ENCODE data around the gene SEL1L. TPM values are rescaled to one million over a fixed set of nuclear protein-coding genes. Genes with fewer than 3 reads are reported as not detected.

Gene SEL1L
- total RNA-seq, 1 donor from 2014 or later: 55.4 TPM

DNA sequence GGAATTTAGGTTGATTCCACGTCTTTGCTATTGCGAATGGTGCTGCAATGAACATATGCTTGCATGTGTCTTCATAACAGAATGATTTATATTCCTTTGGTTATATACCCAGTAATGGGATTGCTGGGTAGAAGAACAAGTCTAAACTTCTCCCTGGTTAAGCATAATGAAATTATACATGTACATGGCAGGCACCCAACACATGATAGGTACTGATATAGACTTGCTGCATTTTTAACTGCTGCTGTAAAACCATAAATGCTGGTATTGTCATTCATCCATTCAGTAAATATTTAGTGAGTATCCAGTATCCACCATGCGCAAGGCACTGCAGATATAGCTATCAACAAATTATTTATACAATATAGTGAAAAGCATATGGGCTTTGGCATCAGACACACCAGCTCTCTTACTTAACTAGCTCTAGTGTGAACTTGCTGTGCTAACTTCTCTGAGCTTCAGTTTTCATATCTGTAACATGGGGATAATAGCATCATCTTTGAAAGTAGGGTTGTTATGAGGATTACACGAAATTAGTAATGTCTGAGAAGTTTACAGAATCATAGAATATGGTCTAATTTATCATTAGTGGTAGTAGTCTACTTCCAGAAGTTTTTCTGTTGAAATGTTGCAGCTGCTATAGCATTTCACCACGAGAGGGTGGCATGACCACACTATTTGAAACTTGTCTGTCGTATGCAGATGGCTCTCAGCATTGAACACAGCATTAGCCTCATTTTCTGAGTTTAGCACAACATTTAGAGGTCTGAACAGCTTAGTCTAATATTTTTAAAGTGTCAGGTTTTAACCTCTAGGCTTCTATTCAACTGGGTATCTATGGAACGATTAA, 32.0 kb upstream of the SEL1L start:
- Mint-ChIP-seq H3K4me3 (no peak overlapping the region), H3K27ac (no peak overlapping the region), H3K36me3 (ENCODE audit: low read depth) (no peaks in the 10 kb centered on the region), H3K9me3 (no peaks in the 10 kb centered on the region), H3K27me3 (peaks cover 11% of the 10 kb centered on the region), H3K4me1 (no peaks in the 10 kb centered on the region)
- ATAC-seq (ENCODE audit: low read depth) (no peak), DNase-seq (no peak)
- intact Hi-C loops (cut with micrococcal nuclease): no loop called here
- POLR2A ChIA-PET: no interaction called here
- CTCF ChIA-PET: no interaction called here
- no peak for TF ChIP-seq CTCF (IDR thresholded peaks at IDR 0.05)

DNA sequence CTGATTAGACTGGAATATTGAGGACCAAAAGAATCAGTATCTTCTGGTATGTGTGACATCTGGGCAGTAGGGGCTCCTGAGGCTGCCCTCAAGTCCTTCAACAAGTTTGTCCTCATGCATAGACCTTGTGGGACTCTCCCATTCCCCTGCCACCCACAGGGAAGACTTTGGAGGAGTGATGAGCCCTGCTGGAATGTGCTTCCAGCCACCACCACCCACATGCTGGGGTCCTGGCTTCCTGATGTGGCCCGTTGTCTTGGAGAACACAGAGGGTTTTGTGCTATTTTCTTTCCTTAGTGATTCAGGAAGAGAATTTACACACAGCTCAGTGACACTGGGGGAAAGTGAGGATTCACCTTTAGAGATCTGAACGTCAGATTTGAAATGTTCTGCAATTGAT, 29.2 kb upstream of the SEL1L start:
- ChIA-PET POLR2A (no interaction called here), CTCF (no interaction called here)
- Mint-ChIP-seq H3K4me1 (no peaks in the 10 kb centered on the region), H3K9me3 (peaks cover 2% of the 10 kb centered on the region), H3K4me3 (no peak overlapping the region), H3K27ac (no peak overlapping the region), H3K27me3 (peaks cover 6% of the 10 kb centered on the region), H3K36me3 (ENCODE audit: low read depth) (no peaks in the 10 kb centered on the region)
- DNase-seq: no peak
- intact Hi-C loops (cut with micrococcal nuclease): no loop called here
- TF ChIP-seq CTCF (IDR thresholded peaks at IDR 0.05): no peak
- ATAC-seq (ENCODE audit: low read depth): no peak

- Mint-ChIP-seq H3K9me3 (peaks cover 2% of the 10 kb centered on the region), H3K36me3 (ENCODE audit: low read depth) (no peaks in the 10 kb centered on the region), H3K27me3 (peaks cover 6% of the 10 kb centered on the region), H3K27ac (no peak overlapping the region), H3K4me3 (no peak overlapping the region), H3K4me1 (no peaks in the 10 kb centered on the region)
- no peak for ATAC-seq (ENCODE audit: low read depth)
- no peak for DNase-seq
- intact Hi-C loops (cut with micrococcal nuclease): no loop called here
- POLR2A ChIA-PET: interaction anchor here (0.7 kb wide), 1 partner anchor 27 kb away, joined by 5 read pairs; no protein-coding TSS in a partner anchor
- TF ChIP-seq CTCF (IDR thresholded peaks at IDR 0.05): no peak
- CTCF ChIA-PET: no interaction called here
Observed at GRCh38 chr14:81561084-81561775, 27.6 kb upstream of the SEL1L start.

DNA sequence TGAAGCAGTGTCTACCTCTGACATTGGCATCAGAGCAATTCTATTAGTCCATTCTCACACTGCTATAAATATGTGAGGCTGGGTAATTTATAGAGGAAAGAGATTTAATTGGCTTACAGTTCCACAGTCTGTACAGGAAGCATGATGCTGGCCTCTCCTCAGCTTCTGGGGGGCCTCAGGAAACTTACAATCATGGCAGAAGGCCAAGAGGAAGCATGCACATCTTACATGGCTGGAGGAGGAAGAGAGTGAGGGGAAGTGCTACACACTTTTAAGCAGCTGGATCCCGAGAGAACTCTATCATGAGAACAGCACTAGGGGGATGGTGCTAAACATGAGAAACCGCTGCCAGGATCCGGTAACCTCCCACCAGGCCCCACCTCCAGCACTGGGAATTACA, 25.7 kb upstream of the SEL1L start:
- Mint-ChIP-seq H3K27ac (no peak overlapping the region), H3K4me3 (no peak overlapping the region), H3K4me1 (no peaks in the 10 kb centered on the region), H3K9me3 (peaks cover 2% of the 10 kb centered on the region), H3K27me3 (peaks cover 6% of the 10 kb centered on the region), H3K36me3 (ENCODE audit: low read depth) (no peaks in the 10 kb centered on the region)
- POLR2A ChIA-PET: no interaction called here
- intact Hi-C loops (cut with micrococcal nuclease): no loop called here
- DNase-seq: no peak
- CTCF ChIA-PET: no interaction called here
- ATAC-seq (ENCODE audit: low read depth): no peak
- TF ChIP-seq CTCF (IDR thresholded peaks at IDR 0.05): no peak

- Mint-ChIP-seq H3K36me3 (ENCODE audit: low read depth) (no peaks in the 10 kb centered on the region), H3K27me3 (no peaks in the 10 kb centered on the region), H3K4me3 (no peak overlapping the region), H3K27ac (no peak overlapping the region), H3K4me1 (no peaks in the 10 kb centered on the region), H3K9me3 (peaks cover 2% of the 10 kb centered on the region)
- no peak for DNase-seq
- intact Hi-C loops (cut with micrococcal nuclease): no loop called here
- TF ChIP-seq CTCF (IDR thresholded peaks at IDR 0.05): no peak
- ChIA-PET CTCF (no interaction called here), POLR2A (no interaction called here)
- ATAC-seq (ENCODE audit: low read depth): no peak
Observed at GRCh38 chr14:81557146-81557545, 23.5 kb upstream of the SEL1L start.
